Esophagus squamous epithelium (tissue), 5 donors: ENCODE results near the gene EFCAB5. TPM values are rescaled to one million over a fixed set of nuclear protein-coding genes. Genes with fewer than 3 reads are reported as not detected.

Experiments used
- DNase-seq: peaks from one replicate; lab custom pipeline; 2025; lab: John Stamatoyannopoulos, UW
- H3K27ac ChIP-seq, 4 donors: fragments of 200-600 bp; sonication (generic); one replicate each; pipeline ENCODE4 v1.5.1; 2016 to 2019; ENCODE audit warnings: mild to moderate bottlenecking in 1 of 4
- H3K27me3 ChIP-seq, 4 donors: fragments of 200-600 bp; sonication (generic); 1 replicate in 3 of 4; 2 replicates in 1 of 4; pipeline versions ENCODE4 v1.5.1 to v1.6.0; 2017 to 2021; ENCODE audit warnings: antibody characterized with exemption in 1 of 4
- H3K36me3 ChIP-seq, 3 donors: fragments of 200-600 bp; sonication (generic); one replicate each; pipeline ENCODE4 v1.5.1; 2016 to 2019
- H3K4me1 ChIP-seq, 3 donors: fragments of 200-600 bp; sonication (generic); one replicate each; pipeline ENCODE4 v1.5.1; 2017 to 2019
- H3K4me3 ChIP-seq, 4 donors: fragments of 200-600 bp; sonication (generic); 1 replicate in 3 of 4; 2 replicates in 1 of 4; pipeline ENCODE4 v1.5.1; 2016 to 2019; ENCODE audit warnings: mild to moderate bottlenecking in 2 of 4, moderate library complexity in 1 of 4
- H3K9me3 ChIP-seq, 3 donors: fragments of 200-600 bp; sonication (generic); one replicate each; pipeline ENCODE4 v1.5.1; 2016 to 2019
- CTCF ChIP-seq, 6 experiments: fragments of 450-650 bp in 4 of 6; fragments of 200-600 bp in 2 of 6; sonication (generic) in 2 of 6; IDR thresholded peaks; one replicate each; pipeline ENCODE4 v1.5.1; 2016 to 2019; ENCODE audit warnings: antibody characterized with exemption in 6 of 6, mild to moderate bottlenecking in 4 of 6, moderate library complexity in 4 of 6
- POLR2A ChIP-seq, 4 donors: fragments of 450-650 bp; IDR thresholded peaks; one replicate each; pipeline ENCODE4 v1.6.1; 2017; ENCODE audit warnings: antibody characterized with exemption in 4 of 4, mild to moderate bottlenecking in 4 of 4, moderate library complexity in 3 of 4
- WGBS, 2 donors: methylation state at CpG; one replicate each; pipeline ENCODE4 v1.1.5; 2018; 5-methylcytosine and 5-hydroxymethylcytosine counted together
- intact Hi-C: fragments of 100-400 bp; cut with DNase I; formaldehyde crosslinking; loops from one replicate; pipeline ENCODE4 v1.15.0; 2022
- total RNA-seq, 4 donors: library from RNA; depleted of rRNA; stranded (reverse); fragments of >200 nt; gene quantifications; one replicate each; pipeline ENCODE4 v1.1.0, GENCODE V29; 2016
- donor health status: DM: yes; HTN: yes; CAD: no.

The EFCAB5 gene
- total RNA-seq, 4 donors from 2014 or later, result 0.19 TPM; not detected in 3

- Histone ChIP-seq H3K36me3 (no peaks in the 10 kb centered on the region), H3K4me3 (no peak overlapping the region), H3K27ac (no peak overlapping the region), H3K27me3 (no peaks in the 10 kb centered on the region), H3K9me3 (no peaks in the 10 kb centered on the region), H3K4me1 (peaks cover 0 to 5% (median 0%) of the 10 kb centered on the region in 3 donors)
- no peak for DNase-seq
- TF ChIP-seq CTCF (IDR thresholded peaks at IDR 0.05) (no peak), POLR2A (IDR thresholded peaks at IDR 0.05) (no peak)
- 91 to 100% methylated on average over 3 of the region's 3 CpGs for WGBS, 2 donors
- intact Hi-C loops, result no loop called here
Measured at GRCh38 chr17:29905879-29906167, 35.6 kb upstream of the EFCAB5 start.

- Histone ChIP-seq H3K4me3 (no peak overlapping the region), H3K4me1 (peaks cover 0 to 5% (median 0%) of the 10 kb centered on the region in 3 donors), H3K36me3 (no peaks in the 10 kb centered on the region), H3K27me3 (no peaks in the 10 kb centered on the region), H3K9me3 (no peaks in the 10 kb centered on the region), H3K27ac (no peak overlapping the region)
- intact Hi-C loops, result no loop called here
- TF ChIP-seq POLR2A (IDR thresholded peaks at IDR 0.05) (no peak), CTCF (IDR thresholded peaks at IDR 0.05) (no peak)
- 83 to 94% methylated on average over 2 of the region's 2 CpGs for WGBS, 2 donors
- DNase-seq, result no peak
Measured at GRCh38 chr17:29906969-29907368, 34.5 kb upstream of the EFCAB5 start.

GRCh38 chr17:29909236-29910003 lies 32.0 kb upstream of the EFCAB5 start:
- whole genome bisulfite sequencing, 2 donors, result 73 to 79% methylated on average over 6 of the region's 6 CpGs
- DNase-seq, result no peak
- intact Hi-C loops, result no loop called here

GRCh38 chr17:29911641-29912177 lies 29.7 kb upstream of the EFCAB5 start:
- Histone ChIP-seq H3K27me3 (no peaks in the 10 kb centered on the region), H3K9me3 (no peaks in the 10 kb centered on the region), H3K27ac (no peak overlapping the region), H3K4me3 (no peak overlapping the region), H3K4me1 (no peaks in the 10 kb centered on the region), H3K36me3 (no peaks in the 10 kb centered on the region)
- TF ChIP-seq CTCF (IDR thresholded peaks at IDR 0.05) (no peak), POLR2A (IDR thresholded peaks at IDR 0.05) (no peak)
- DNase-seq, result no peak
- intact Hi-C loops, result no loop called here

More at GRCh38 chr17:29909236-29910003, 32.0 kb upstream of the EFCAB5 start:
- H3K36me3 ChIP-seq, result no peaks in the 10 kb centered on the region
- H3K27me3 ChIP-seq, result no peaks in the 10 kb centered on the region
- H3K4me1 ChIP-seq, result peaks cover 0 to 5% (median 0%) of the 10 kb centered on the region in 3 donors
- no peaks in the 10 kb centered on the region for H3K9me3 ChIP-seq
- H3K4me3 ChIP-seq, result no peak overlapping the region
- TF ChIP-seq POLR2A (IDR thresholded peaks at IDR 0.05) (no peak), CTCF (IDR thresholded peaks at IDR 0.05) (no peak)
- H3K27ac ChIP-seq, result no peak overlapping the region

- intact Hi-C loops, result no loop called here
- Histone ChIP-seq H3K27ac (no peak overlapping the region), H3K27me3 (no peaks in the 10 kb centered on the region), H3K9me3 (no peaks in the 10 kb centered on the region), H3K36me3 (no peaks in the 10 kb centered on the region), H3K4me3 (no peak overlapping the region), H3K4me1 (peaks cover 0 to 9% (median 0%) of the 10 kb centered on the region in 3 donors)
- WGBS, 2 donors, result 61 to 62% methylated on average over 2 of the region's 2 CpGs
- TF ChIP-seq CTCF (IDR thresholded peaks at IDR 0.05), result no peak
- no peak for DNase-seq
Measured at GRCh38 chr17:29914819-29915537, 26.5 kb upstream of the EFCAB5 start.
